Hepatocyte (in vitro differentiated cells): ENCODE data around the gene TRPC1. TPM values are rescaled to one million over a fixed set of nuclear protein-coding genes. Genes with fewer than 3 reads are reported as not detected.

ENCODE experiments used
- DNase-seq: peaks from one replicate; pipeline ENCODE4 v3.0.0-alpha.2; 2016; ENCODE audit warnings: low spot score
- H2AFZ ChIP-seq: fragments of 200-600 bp; sonication (generic); 2 replicates; pipeline ENCODE4 v1.6.0; 2016; ENCODE audit warnings: antibody characterized with exemption, mild to moderate bottlenecking
- H3K27ac ChIP-seq: fragments of 200-600 bp; sonication (generic); 2 replicates; pipeline ENCODE4 v1.5.1; 2016; ENCODE audit warnings: mild to moderate bottlenecking
- H3K27me3 ChIP-seq: fragments of 200-600 bp; sonication (generic); 2 replicates; pipeline ENCODE4 v1.6.1; 2016
- H3K36me3 ChIP-seq: fragments of 200-600 bp; sonication (generic); replicated peaks from 2 replicates; pipeline ENCODE4 v1.5.1; 2016; ENCODE audit warnings: low read depth; ENCODE audit not compliant: insufficient read depth
- H3K4me1 ChIP-seq: fragments of 200-600 bp; sonication (generic); 2 replicates; pipeline ENCODE4 v1.5.1; 2016; ENCODE audit warnings: mild to moderate bottlenecking, moderate library complexity; ENCODE audit not compliant: insufficient read depth
- H3K4me2 ChIP-seq: fragments of 200-600 bp; sonication (generic); 2 replicates; pipeline ENCODE4 v1.6.0; 2016
- H3K4me3 ChIP-seq: fragments of 200-600 bp; sonication (generic); 2 replicates; pipeline ENCODE4 v1.5.1; 2016; ENCODE audit warnings: mild to moderate bottlenecking
- H3K79me2 ChIP-seq: fragments of 200-600 bp; sonication (generic); 2 replicates; pipeline ENCODE4 v1.6.0; 2017; ENCODE audit warnings: mild to moderate bottlenecking
- H3K9me2 ChIP-seq: fragments of 200-600 bp; sonication (generic); replicated peaks from 2 replicates; pipeline ENCODE4 v1.6.0; 2017; ENCODE audit warnings: mild to moderate bottlenecking; ENCODE audit not compliant: insufficient read depth
- H3K9me3 ChIP-seq: fragments of 200-600 bp; sonication (generic); 2 replicates; pipeline ENCODE4 v1.5.1; 2016; ENCODE audit warnings: low read depth, mild to moderate bottlenecking
- H4K20me1 ChIP-seq: fragments of 200-600 bp; sonication (generic); 2 replicates; pipeline ENCODE4 v1.6.0; 2016; ENCODE audit warnings: mild to moderate bottlenecking; ENCODE audit not compliant: insufficient read depth, poor library complexity, severe bottlenecking
- EZH2 ChIP-seq: fragments of 200-600 bp; sonication (generic); IDR thresholded peaks from 2 replicates; pipeline ENCODE4 v1.6.1; 2016; ENCODE audit warnings: antibody characterized with exemption, mild to moderate bottlenecking, borderline replicate concordance
- EZH2phosphoT487 ChIP-seq: fragments of 200-600 bp; sonication (generic); IDR thresholded peaks from one replicate; pipeline ENCODE4 v1.6.1; 2018; ENCODE audit warnings: antibody characterized with exemption, mild to moderate bottlenecking, low read depth, moderate library complexity; ENCODE audit not compliant: unreplicated experiment, severe bottlenecking
- WGBS: methylation state at CpG from one replicate; pipeline ENCODE4 v1.1.6; 2016; ENCODE audit warnings: low lambda C conversion rate; ENCODE audit errors: missing lambda C conversion rate; 5-methylcytosine and 5-hydroxymethylcytosine counted together
- polyA plus RNA-seq: library from polyadenylated mRNA; unstranded; fragments of >200 nt; fragmentation: Nextera tagmentation; extraction: Ambion mirVana; gene quantifications from 2 replicates; pipeline ENCODE4 v1.2.1, GENCODE V29; 2016
- total RNA-seq: library from RNA; depleted of rRNA; stranded (reverse); fragments of >200 nt; gene quantifications from 2 replicates; pipeline ENCODE4 v1.2.3, GENCODE V29; 2014
- TF ChIP-seq, protein P1 (sequence below): fragments of 200-600 bp; sonication (generic); IDR thresholded peaks from 2 replicates; pipeline ENCODE4 v1.5.1; 2016; ENCODE audit warnings: antibody characterized with exemption, mild to moderate bottlenecking; ENCODE audit not compliant: poor library complexity

TRPC1 gene
- total and polyA plus RNA-seq, 2 experiments from 2014 or later: 3.3 to 12.6 TPM

DNA sequence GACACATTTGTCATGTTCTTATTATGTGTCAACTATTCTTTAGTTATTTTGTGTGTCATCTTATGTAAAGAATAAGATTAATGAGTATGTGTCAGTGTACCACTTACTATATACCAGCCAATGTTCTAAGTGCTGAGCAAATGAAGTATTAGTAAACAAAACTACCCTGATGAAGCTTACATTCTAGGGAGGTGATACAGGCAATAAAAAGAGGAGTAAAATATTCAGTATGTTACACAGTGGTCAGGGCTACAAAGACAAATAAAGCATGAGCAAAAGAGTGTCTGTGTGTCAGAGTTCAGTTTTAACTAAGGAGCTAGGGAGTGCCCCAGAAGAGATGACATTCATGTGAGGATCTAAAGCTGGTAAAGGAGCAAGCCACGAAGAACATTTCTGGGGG, 79.1 kb downstream of the TRPC1 start:
- H3K79me2 ChIP-seq: no peaks in the 10 kb centered on the region
- H3K27me3 ChIP-seq: no peaks in the 10 kb centered on the region
- H2AFZ ChIP-seq: no peak overlapping the region
- no peaks in the 10 kb centered on the region for H3K36me3 ChIP-seq
- H3K27ac ChIP-seq: no peak overlapping the region
- H3K9me2 ChIP-seq: no peaks in the 10 kb centered on the region
- TF ChIP-seq, protein P1, sequence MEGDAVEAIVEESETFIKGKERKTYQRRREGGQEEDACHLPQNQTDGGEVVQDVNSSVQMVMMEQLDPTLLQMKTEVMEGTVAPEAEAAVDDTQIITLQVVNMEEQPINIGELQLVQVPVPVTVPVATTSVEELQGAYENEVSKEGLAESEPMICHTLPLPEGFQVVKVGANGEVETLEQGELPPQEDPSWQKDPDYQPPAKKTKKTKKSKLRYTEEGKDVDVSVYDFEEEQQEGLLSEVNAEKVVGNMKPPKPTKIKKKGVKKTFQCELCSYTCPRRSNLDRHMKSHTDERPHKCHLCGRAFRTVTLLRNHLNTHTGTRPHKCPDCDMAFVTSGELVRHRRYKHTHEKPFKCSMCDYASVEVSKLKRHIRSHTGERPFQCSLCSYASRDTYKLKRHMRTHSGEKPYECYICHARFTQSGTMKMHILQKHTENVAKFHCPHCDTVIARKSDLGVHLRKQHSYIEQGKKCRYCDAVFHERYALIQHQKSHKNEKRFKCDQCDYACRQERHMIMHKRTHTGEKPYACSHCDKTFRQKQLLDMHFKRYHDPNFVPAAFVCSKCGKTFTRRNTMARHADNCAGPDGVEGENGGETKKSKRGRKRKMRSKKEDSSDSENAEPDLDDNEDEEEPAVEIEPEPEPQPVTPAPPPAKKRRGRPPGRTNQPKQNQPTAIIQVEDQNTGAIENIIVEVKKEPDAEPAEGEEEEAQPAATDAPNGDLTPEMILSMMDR: no peak
- TF ChIP-seq EZH2phosphoT487: no peak
- TF ChIP-seq EZH2: no peak
- WGBS: 67% methylated on average over 1 of the region's 1 CpG
- no peaks in the 10 kb centered on the region for H3K9me3 ChIP-seq
- DNase-seq: no peak
- H3K4me2 ChIP-seq: no peak overlapping the region
- no peak overlapping the region for H3K4me3 ChIP-seq
- H3K4me1 ChIP-seq: no peaks in the 10 kb centered on the region
- H4K20me1 ChIP-seq: no peaks in the 10 kb centered on the region

DNA sequence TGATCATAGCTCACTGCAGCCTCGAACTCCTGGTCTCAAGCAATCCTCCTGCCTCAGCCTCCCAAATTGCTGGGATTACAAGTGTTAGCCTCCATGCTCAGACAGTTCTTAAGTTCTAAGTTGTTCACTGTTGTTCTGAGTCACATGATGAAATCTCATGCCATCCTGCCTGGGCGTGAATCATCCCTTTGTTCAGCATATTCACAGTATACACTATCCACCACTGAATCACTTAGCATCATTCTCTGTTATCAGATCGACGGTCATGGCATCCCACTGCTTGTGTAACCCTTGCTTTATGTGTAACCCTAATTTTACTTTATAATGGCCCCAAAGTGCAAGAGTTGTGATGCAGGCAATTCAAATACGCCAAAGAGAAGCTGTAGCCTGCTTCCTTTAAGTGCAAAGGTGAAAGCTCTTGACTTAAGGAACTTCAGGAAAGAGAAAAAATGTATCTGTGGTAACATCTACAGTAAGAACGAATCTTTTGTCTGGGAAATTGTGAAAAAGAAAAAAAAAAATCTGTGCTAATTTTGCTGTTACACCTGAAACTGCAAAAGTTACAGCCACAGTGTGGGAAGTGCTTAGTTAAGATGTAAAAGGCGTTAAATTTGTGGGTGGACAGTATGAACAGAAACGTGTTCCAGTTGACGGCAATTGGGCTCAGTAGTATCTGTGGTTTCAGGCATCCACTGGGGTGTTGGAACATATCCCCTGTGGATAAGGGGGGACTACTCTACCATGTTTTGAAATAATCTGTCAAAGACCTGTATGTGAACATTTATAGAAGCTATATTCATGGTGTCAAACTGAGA, 84.5 kb downstream of the TRPC1 start:
- H3K27ac ChIP-seq: no peak overlapping the region
- no peaks in the 10 kb centered on the region for H3K79me2 ChIP-seq
- H3K9me3 ChIP-seq: no peaks in the 10 kb centered on the region
- H3K4me3 ChIP-seq: no peak overlapping the region
- no peaks in the 10 kb centered on the region for H3K27me3 ChIP-seq
- no peak for TF ChIP-seq EZH2
- TF ChIP-seq EZH2phosphoT487: no peak
- TF ChIP-seq, protein P1: no peak
- H4K20me1 ChIP-seq: no peaks in the 10 kb centered on the region
- WGBS: 94% methylated on average over 9 of the region's 9 CpGs
- no peaks in the 10 kb centered on the region for H3K36me3 ChIP-seq
- H3K4me2 ChIP-seq: no peak overlapping the region
- no peaks in the 10 kb centered on the region for H3K9me2 ChIP-seq
- no peaks in the 10 kb centered on the region for H3K4me1 ChIP-seq
- H2AFZ ChIP-seq: no peak overlapping the region
- DNase-seq: no peak

DNA sequence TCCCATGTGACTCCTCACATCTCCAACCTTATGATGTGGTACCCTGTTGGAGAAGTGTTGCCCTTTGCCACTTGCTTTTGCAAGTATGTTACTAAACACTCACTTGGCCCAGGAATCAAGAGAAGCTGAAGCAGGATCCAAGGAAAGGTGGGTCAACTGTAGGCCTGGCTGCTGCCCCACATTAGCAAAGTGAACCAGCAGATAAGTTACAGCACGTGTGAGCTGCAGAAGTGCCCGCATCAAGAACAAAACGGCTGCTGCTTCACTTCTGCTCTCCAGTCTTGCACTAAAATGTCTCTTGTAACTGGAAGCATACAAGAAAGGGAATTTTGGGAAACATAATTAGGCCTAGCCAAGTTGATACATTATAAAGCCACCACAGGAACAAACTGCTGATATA, 85.4 kb downstream of the TRPC1 start:
- no peaks in the 10 kb centered on the region for H3K27me3 ChIP-seq
- WGBS: 90% methylated on average over 3 of the region's 3 CpGs
- no peak for DNase-seq
- H3K4me2 ChIP-seq: no peak overlapping the region
- H3K9me3 ChIP-seq: no peaks in the 10 kb centered on the region
- H2AFZ ChIP-seq: no peak overlapping the region
- H4K20me1 ChIP-seq: no peaks in the 10 kb centered on the region
- no peaks in the 10 kb centered on the region for H3K79me2 ChIP-seq
- H3K4me3 ChIP-seq: no peak overlapping the region
- no peaks in the 10 kb centered on the region for H3K9me2 ChIP-seq
- no peak overlapping the region for H3K27ac ChIP-seq
- H3K4me1 ChIP-seq: no peaks in the 10 kb centered on the region
- no peaks in the 10 kb centered on the region for H3K36me3 ChIP-seq
- TF ChIP-seq EZH2phosphoT487 (no peak), EZH2 (no peak)
- TF ChIP-seq, protein P1: no peak
